Activated CD4-positive, alpha-beta T cell treated with anti-CD3 and anti-CD28 coated beads for 24 hours (primary cell): ENCODE measurements around the gene RBPMS2.
"Not testable (repeated sequence)": the region's sequence is repeated elsewhere in the genome, so short reads cannot be mapped to it uniquely, and the experiment has no call there.

Experiments
- DNase-seq, 2 donors: peaks; one replicate each; pipeline ENCODE4 v3.0.0-alpha.2; 2020; ENCODE audit warnings: low read depth in 2 of 2

RBPMS2 gene

DNA sequence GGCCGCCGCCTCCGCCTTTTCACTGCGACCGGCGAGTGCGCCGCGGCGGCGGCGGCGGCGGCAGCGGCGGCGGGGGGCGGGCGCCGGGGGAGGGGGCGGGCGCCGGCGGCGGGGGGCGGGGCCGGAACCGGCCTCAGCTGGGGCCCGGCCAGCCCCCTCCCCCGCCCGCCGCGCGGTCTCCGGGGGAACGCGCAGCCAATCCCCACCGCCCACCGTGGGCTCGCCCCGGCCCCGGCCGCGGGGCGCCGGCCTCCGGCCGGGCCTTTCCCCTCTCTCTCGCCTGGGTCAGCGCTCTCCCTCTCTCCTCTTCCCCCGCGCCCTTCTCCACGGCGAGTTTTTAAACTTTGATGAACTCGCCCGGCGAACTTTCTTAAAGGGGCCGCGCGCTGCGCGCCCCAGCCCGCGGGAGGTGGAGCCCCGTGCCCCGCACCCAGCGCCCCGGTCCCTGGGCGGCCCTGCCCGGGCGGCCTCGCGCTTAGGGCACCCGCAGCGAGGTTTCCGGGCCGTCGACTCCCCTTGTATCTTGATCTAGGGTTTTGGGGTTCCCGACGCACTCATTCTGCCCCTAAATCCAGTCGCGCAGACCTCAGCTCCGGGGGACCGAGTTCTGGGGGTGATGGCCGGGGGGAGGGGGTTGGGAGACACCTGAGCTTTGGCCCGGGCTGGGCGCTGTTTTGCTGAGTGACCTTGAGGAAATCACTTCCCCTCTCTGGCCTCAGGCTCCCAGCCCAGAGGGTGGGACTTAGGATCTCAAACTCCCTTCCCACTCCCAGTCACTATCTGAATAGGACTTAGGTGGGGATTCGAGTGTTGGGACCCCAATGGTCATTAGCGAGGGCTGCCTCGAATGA, at the start of gene RBPMS2:
Gene RBPMS2, minus strand, starts transcription at position 39 of the 851 bp plus-strand sequence. CDS start 270 bp downstream, outside the sequence.
- no peak for DNase-seq

DNA sequence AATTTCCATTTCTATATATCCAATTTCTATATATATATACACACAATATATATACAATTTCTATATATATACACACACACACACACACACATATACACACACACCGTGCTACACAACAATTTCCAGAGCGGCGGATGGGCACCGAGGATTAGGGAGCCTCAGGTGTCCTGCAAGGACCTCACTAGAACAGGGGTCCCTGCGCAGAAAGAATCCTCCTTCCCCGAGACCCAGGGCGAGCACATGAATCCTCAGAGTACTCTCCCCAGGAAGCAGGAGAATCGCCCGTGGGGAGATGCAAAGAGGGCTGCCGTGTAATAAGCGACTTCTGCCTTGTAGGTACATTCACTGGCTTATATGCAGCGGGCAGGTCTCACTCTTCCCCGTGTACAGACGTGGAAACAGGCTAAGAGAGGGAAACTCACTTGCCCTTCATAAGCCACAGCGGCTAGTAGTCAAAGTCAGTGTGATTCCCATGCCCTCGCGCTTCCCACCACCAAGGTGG, 49.6 kb upstream of the RBPMS2 start:
- no peak for DNase-seq

DNA sequence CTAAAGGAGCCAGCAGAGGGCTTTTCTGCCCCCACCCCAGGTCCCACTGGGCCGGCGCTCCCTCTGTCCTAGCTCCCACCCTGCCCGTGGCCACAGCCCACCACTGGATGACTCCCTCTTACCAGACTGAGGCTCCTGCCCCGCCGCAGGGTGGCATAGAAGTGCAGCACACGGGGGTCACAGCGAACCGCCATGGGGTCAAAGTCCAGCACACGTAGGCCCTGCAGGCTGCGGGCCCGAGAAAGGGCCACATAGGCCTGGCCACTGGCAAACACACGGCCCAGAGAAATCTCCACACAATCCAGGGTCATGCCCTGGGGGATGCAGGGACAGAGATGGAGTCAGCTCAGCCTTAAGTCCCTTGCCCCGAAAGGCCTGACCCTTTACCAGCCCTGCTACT, 41.1 kb upstream of the RBPMS2 start:
- DNase-seq, result no peak

DNA sequence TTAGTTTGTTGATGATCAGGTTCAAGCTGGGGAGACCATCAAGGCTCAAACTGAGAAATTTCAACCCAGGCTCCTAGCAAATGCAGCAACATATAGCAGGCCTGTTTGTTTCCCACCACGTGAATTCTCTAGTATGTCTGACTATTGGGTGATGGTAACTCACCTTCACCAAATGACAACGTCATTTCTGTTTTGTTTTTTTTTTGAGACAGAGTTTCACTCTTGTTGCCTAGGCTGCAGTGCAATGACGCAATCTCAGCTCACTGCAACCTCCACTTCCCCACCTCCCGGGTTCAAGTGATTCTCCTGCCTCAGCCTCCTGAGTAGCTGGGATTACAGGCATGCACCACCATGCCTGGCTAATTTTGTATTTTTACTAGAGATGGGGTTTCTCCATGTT, 39.6 kb upstream of the RBPMS2 start:
- not testable (repeated sequence) for DNase-seq

DNA sequence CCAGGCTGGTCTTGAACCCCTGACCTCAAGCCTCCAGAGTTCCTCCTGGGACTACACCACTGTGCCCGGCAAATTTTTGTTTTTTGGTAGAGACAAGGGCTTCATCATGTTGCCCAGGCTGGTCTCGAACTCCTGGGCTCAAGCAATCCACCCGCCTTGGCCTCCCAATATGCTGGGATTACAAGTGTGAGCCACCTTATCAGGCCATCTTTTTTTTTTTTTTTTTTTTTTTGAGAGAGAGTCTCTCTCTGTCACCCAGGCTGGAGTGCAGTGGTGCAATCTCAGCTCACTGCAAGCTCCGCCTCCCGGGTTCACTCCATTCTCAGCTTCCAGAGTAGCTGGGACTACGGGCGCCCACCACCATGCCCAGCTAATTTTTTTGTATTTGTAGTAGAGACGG, 38.9 kb upstream of the RBPMS2 start:
- DNase-seq, result not testable (repeated sequence)

DNA sequence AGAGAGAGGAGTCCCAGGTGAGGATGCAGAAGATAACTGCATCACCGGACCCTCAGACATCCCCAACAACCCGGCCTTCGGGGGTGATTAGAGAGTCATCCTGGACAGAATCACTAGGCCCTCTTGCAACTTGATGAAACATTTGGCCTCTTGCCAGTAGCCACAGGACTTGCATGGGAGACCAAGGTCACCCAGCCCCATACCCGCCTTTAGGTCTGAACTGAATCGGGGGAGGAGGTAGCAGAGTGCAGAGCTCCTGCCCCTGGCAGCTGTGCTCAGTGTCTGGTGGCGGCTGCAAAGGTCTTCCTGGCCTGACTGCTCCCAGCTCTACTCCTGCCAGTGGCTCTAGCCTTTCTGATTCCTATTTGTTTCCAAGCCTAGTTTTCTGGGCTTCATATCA, 37.7 kb upstream of the RBPMS2 start:
- DNase-seq, result no peak

DNA sequence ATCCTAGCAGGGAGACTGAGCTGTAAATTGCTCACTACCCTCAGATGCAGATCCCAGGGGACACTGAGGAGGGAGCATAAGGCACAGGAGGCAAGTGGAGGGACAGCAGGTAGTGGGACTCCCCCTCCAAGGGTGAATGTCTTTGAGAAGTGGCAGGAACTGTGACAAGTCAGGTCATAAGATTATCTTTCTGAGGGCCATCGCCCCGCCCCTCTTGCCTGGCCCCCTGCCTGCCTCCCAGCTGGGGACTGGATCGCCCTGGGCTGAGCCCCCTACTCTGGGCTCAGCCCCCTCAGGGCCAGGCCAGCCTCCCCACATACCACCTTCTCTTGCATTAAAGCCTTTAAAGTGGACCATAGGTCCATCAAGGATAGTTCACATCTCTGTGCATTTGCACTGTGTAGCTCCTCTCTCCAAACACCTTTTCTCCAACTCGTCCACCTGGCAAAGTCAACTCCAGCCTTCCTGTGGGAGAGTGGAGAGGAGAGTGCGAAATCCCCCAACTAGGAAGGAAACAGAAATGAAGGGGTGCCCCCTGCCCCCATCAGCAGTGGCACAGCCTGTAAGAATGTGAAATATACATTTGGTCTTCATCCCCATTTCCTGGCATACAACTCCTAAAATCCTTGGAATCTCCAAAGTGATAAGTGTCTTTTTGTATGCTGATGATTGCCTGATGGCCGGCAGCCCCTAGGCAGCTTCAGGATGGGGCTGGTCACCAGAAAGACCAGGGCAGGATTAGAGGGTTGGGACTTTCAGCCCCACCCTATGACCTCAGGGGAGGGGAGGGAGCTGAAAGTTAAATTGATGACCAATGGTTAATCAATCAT, 35.3 kb upstream of the RBPMS2 start:
- DNase-seq, result no peak

DNA sequence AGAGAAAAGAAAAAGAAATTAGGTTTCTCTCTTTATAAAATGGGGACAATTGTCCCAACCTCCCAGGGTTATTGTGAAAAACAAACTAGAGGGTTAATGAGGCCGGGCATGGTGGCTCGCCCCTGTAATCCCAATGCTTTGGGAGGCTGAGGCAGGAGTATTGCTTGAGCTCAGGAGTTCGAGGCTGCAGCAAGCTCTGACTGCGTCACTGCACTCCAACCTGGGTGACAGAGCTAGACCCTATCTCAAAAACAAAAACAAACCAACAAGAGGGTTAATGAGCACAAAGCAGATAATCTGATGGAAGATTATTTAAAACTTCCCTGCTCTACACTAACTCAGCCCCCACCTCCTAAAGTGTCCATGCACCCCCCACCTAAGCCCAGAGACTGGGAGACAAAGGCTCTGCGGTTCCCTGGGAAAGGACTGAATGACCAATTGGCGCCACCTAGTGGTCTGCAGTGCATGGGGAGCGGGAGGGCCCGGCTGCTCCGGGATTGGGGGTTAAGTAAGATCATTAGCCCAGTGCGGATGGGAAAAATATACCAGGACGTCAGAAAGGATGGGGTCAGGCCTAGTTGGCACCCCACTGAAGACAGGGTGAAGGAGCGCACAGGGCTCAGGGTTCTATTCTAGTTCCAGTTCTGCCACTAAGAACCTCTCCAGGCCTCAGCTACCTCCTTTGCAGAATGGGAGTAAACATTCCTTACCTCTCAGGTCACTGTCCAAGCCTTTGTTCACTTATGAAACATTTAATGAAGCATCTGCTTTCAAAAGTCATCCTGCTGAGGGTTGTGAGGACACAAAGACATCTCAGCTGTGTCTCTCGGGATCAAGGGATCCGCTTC, 34.5 kb upstream of the RBPMS2 start:
- peak; percentile 47 to 64 for DNase-seq

DNA sequence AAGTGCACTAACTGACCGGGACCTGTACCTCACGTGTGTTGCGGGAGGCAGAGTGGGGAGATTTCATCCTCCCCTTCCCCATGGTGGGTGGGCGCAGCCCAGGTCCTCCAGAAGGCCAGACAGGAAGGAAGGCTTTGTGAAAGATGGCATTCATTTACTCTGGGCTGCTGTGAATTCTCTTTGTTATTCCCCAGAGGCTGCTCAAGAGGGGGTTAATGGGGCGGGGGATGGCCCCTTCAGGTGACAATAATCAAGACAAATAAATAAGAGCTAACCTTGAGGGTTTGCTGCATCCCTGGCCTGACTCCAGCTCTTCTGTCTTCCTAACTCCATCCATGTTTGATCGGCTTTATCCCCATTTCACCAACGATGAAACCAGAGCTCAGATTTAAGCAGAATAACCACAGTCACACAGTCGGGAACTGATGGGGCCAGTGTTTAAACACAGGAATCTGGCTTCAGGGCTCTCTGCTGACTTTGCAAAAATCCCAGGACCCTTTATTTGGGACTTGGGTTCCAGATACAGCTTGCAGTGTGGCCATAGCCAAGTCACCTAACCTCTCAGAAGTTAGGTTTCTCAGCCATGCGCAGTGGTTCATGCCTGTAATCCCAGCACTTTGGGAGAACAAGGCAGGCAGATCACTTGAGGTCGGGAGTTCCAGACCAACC, 33.5 kb upstream of the RBPMS2 start:
- DNase-seq, result no peak

DNA sequence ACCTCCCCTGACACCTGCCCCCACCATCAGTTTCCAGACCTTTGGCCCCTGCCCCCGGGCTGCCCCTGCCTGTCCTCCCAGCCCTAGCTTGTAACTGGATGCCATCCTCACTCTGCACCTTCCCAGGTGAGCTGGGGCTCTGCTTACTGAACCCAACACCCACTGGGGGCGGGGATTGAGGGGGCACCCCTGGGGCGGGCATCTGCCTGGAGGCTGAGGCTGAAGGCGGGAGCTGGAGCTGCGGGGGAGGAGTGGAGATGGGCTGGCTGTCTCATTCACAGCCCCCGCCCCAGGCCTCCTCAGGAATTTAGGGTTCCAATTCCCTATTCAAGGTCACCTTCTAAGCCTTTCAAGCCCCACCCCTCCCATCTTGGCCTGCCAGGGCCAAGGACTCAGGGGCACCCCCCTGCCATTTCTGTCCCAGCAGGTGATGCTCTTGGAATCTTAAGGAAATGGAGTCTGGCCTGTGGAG, 32.4 kb upstream of the RBPMS2 start:
- DNase-seq, result no peak

DNA sequence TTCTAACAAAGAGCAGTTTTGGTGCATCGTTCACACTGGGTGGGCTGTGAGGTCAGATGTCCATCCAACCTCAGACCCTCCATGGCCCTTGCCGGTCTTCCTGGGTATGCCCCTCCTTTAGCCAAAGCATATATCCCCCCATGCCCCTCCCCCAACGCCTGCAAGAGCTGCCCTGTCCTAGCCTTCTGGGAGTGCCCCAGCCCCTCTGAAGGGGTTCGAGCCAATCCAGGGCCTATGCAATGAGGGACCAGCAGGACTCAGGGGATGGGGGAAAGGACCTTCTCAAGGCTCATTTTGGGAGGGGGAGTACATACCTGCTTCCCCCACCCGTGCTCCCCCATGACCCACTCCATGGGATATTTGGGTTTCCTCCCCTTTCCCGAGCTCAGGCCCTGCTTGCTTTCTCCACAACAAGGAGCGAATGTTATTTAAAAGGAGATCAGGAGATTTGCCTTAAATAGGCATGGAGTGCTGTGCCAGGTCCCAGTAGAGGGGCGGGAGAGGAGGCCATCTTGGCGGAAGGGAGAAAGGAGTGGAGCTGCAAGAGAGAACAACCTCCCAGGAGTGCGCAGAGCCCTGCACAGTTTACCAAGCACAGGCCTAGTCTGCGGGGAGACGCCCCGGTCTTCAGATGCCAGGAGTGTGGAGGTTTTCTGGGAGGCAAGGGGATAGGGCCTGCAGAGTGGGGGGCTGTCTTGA, 31.8 kb upstream of the RBPMS2 start:
- DNase-seq, result no peak

DNA sequence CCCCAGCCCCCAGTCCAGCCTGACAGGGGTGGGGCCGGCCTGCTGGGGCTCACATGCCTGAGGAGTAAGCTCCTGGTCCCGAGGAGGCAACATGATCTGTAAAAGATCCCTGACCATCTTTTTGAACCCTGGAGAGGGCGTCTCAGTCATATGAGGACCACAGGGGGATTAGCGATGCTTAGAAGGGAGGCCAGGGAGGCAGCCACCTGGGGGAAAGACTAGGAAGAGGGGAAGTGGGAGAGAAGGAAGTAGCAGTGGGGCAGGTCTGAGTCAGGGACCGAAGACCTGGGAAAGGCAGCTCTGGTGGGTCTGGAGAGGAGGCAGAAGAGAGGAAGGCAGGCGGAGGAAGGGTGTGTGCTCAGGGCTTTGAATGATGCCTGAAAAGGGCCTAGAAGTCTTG, 31.1 kb upstream of the RBPMS2 start:
- no peak for DNase-seq

DNA sequence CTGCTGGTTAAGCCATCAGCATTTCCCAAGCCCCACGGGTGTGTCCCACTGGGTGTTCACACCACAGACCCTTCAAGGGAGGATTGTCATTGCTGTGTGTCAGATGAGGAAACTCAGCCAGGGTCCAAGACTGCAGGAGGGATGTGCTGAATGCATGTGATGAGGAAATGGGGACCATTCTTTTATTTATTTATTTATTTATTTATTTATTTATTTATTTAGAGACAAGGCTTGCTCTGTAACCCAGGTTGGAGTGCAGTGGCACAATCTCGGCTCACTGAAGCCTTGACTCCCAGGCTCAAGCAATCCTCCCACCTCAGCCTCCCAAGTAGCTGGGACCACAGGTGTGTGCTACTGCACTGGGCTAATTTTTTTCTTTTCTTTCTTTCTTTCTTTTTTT, 29.2 kb upstream of the RBPMS2 start:
- no peak for DNase-seq

DNA sequence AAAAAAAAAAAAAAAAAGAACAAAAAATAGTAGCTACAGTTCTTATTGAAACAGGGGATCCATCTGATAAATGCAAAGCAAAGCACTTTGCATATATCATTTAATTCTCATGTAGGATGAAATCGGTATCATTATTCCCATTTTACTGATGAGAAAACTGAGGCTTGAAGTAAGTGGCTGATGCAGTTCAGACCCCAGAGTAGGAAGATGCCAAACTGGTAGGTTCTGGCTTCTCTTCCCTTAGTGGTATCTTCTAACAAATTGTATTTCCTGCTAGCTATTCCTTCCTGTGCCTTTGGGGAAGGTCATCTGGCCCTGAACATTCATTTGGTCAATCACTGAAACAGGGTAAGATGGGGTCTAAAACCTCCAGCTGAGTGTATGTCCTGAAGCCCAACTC, 28.1 kb upstream of the RBPMS2 start:
- no peak for DNase-seq

DNA sequence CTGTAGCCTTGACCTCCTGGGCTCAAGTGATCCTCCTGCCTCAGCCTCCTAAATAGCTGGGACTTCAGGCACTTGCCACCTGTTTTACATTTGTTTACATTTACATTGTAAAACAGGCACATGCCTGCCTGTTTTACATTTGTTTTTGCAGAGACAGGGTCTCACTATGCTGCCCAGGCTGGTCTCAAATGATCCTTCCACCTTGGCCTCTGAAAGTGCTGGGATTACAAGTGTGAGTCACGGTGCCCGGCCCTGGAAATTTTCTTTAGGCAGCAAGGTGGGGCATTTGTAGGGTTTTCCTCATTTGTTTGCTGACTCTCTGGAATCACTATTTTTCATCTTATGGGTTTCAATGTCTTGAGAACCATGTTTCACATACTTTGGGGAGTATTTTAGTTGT, 25.1 kb upstream of the RBPMS2 start:
- DNase-seq, result no peak

DNA sequence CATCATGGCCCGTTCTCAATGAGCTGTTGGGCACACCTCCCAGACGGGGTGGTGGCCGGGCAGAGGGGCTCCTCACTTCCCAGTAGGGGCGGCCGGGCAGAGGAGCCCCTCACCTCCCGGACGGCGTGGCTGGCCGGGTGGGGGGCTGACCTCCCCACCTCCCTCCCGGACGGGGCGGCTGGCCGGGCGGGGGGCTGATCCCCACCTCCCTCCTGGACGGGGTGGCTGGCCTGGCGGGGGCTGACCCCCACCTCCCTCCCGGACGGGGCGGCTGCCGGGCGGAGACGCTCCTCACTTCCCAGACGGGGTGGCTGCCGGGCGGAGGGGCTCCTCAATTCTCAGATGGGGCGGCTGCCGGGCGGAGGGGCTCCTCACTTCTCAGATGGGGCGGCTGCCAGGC, 23.5 kb upstream of the RBPMS2 start:
- not testable (repeated sequence) for DNase-seq

DNA sequence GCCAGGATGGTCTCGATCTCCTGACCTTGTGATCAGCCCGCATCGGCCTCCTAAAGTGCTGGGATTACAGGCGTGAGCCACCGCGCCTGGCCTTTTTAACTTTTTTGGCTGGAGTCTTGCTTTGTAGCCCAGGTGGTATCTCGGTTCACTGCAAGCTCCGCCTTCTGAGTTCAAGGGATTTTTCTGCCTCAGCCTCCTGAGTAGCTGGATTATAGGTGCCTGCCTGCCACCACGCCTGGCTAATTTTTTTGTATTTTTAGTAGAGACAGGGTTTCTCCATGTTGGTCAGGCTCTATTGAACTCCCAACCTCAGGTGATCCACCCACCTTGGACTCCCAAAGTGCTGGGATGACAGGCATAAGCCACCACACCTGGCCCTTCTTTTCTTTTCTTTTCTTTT, 20.5 kb upstream of the RBPMS2 start:
- not testable (repeated sequence) for DNase-seq

DNA sequence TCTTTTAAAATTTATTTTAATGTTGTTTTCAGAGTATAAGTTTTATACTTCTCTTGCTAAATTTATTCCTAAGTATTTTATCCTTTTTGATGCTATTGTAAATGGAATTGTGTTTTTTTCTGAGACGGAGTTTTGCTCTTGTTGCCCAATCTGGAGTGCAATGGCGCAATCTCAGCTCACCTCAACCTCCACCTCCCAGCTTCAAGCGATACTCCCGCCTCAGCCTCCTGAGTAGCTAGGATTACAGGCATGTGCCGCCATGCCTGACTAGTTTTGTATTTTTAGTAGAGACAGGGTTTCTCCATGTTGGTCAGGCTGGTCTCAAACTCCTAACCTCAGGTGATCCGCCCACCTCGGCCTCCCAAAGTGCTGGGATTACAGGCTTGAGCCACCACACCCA, 19.9 kb upstream of the RBPMS2 start:
- not testable (repeated sequence) for DNase-seq

DNA sequence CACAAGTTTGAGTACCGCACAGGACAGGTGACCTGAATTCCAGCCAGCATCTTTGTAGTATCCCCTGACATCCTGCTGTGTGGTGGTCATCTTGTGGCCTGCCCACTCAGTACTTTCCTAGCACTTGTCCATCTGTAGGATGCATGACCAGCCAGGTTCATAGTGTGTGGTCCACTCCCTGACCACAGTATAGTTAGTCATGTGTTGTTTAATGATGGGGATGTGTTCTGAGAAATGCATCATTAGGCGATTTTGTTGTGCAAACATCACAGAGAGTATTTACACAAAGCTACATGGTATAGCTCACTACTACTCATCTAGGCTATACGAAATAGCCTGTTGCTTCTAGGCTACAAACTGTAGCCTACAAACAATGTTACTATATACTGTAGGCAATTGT, 16.9 kb upstream of the RBPMS2 start:
- DNase-seq, result no peak

DNA sequence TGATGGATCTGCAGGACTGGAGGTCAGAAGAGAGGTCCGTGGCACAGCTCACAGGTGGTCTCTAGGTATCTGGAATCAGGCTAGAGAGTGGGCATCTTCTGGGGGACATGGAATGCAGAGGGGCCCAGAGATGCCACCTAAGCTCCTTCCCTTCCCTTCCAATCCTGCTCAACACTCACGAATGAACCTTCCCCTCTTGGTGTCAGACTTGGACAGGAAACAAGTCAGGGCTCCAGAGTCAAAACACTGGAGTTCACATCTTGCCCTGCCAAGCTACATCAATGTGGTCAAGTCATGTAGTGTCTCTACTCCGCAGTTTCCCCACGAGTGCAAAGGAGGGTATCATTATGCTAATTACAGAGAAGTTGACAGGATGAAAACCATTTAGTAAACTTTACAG, 16.0 kb upstream of the RBPMS2 start:
- no peak for DNase-seq

DNA sequence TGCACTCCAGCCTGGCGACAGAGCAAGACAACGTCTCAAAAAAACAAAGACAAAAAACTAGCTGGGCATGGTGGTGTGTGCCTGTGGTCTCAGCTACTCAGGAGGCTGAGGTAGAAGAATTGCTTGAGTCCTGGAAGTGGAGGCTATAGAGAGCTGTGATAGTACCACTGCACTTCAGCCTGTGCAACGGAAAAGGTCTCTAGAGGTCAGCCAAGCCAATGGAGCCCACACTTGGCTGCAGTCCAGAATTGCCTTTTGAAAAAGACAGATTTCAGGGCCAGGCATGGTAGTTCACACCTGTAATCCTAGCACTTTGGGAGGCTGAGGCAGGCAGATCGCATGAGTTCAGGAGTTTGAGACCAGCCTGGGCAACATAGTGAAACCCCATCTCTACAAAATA, 8.4 kb upstream of the RBPMS2 start:
- no peak for DNase-seq
